Head of caudate nucleus (tissue), 42 donors: ENCODE data around the gene PYGM.

Experiments
- DNase-seq, 42 donors: peaks; one replicate each; pipeline versions ENCODE4 v3.0.0 to v3.0.0-alpha.2; 2020 to 2021; ENCODE audit warnings: mixed read lengths in 7 of 42
- intact Hi-C: fragments of 100-400 bp; cut with DNase I; formaldehyde crosslinking; loops from one replicate; pipeline ENCODE4 v1.15.0; 2022

Gene PYGM

GRCh38 chr11:64759722-64760719 lies at the start of gene PYGM:
PYGM (minus strand) TSS chr11:64759974; CDS start chr11:64759898, 76 bp downstream.
- intact Hi-C loops, result no loop called here
- peak in 32 of 42 donors; percentile 19 to 83 (median 60) for DNase-seq

- DNase-seq, result no peak
- intact Hi-C loops, result loop anchor here (10.0 kb wide), 1 partner anchor 319 kb away; the partner anchor contains the start of genes FAU and MRPL49
Measured at GRCh38 chr11:64805481-64805880, 45.7 kb upstream of the PYGM start.

GRCh38 chr11:64804346-64805210 lies 44.8 kb upstream of the PYGM start:
- intact Hi-C loops, result loop anchor here (10.0 kb wide), 1 partner anchor 320 kb away; the partner anchor contains the start of genes FAU and MRPL49
- DNase-seq, result no peak

GRCh38 chr11:64803846-64804345 lies 44.1 kb upstream of the PYGM start:
- intact Hi-C loops, result loop anchor here (10.0 kb wide), 1 partner anchor 321 kb away; the partner anchor contains the start of genes FAU and MRPL49
- no peak for DNase-seq

GRCh38 chr11:64803158-64803845 lies 43.5 kb upstream of the PYGM start, which contains the start of gene MAP4K2:
MAP4K2 (minus strand) TSS chr11:64803214; CDS start chr11:64803149, 65 bp downstream.
- intact Hi-C loops, result loop anchor here (10.0 kb wide), 1 partner anchor 321 kb away; the partner anchor contains the start of genes FAU and MRPL49
- peak; percentile 71 to 94 (median 86) for DNase-seq

DNA sequence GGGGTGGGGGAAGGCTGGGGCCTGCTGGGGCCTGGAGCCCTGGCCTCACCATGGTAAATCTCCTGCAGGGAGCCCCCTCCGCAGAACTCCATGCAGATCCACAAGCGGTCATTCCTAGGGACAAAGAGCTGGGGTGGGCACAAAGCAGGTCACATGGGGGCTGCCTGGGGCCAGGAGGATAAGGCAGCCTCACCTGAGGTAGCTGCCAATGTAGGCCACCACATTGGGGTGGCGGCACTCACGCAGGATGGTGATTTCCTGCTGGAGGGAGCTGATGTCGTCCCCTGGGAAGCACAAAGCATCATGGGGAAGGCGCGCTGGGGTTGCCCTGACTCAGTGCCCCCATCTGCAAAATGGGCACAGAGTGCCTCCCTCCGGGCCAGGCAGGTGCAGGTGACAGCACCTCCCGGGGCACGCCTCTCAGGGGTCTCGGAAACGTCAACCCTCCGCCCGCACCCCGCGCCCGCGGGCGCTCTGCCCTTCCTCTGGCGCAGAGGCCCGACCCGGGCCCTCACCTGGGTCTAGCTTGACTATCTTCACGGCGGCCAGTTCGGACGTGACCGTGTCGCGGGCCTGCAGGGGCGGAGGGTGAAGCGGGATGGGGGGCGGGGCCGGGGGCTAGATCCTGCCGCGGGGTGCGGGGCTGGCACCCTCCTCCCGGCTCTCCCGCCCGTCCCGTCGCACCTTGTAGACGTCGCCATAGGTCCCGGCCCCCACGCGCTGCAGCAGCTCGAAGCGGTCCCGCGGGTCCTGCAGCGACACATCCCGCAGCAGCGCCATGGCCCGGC lies 42.8 kb upstream of the PYGM start:
- intact Hi-C loops, result loop anchor here (10.0 kb wide), 1 partner anchor 322 kb away; the partner anchor contains the start of genes FAU and MRPL49
- no peak for DNase-seq

DNA sequence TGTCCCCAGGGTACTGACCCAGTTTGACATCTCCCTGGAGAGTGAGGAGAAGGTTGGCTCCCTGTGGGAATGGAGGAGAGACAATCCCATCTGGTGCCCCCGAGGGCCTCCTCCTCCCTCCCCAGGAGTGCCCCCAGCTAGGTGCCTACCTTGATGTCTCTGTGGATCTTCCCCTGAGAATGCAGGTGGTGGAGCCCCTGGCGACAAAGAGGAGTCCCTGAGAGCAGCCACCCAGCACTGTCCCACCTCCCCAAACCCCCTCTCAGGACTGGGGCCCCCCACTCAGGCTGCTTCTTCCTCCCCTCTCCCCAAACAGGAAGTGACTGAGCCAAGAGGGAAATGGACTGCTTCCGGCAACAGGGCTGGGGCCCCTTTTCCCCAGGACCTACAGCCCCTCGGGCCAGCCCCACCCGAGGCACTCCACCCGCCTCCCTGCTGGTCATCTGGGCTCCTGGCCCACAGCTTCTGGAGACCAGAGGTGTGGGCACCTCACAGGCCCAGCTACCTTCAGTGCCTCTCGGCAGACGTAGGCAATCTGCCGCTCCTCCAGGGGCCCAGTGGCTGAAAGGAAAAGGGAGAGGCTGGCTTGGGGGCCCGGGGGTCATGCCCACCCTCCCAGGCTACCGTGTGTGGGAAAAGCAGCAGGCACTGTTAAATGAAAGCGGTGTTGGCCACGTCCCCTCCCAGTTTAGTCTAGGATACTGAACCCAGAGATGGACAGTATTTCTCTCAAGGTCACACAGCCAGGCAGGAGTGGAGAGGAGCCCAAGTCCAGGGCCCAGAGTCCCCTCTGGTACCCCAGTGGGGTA lies 42.0 kb upstream of the PYGM start:
- DNase-seq, result no peak
- intact Hi-C loops, result loop anchor here (10.0 kb wide), 1 partner anchor 323 kb away; the partner anchor contains the start of genes FAU and MRPL49

GRCh38 chr11:64801158-64801464 lies 41.3 kb upstream of the PYGM start:
- intact Hi-C loops, result loop anchor here (10.0 kb wide), 1 partner anchor 324 kb away; the partner anchor contains the start of genes FAU and MRPL49
- no peak for DNase-seq

DNA sequence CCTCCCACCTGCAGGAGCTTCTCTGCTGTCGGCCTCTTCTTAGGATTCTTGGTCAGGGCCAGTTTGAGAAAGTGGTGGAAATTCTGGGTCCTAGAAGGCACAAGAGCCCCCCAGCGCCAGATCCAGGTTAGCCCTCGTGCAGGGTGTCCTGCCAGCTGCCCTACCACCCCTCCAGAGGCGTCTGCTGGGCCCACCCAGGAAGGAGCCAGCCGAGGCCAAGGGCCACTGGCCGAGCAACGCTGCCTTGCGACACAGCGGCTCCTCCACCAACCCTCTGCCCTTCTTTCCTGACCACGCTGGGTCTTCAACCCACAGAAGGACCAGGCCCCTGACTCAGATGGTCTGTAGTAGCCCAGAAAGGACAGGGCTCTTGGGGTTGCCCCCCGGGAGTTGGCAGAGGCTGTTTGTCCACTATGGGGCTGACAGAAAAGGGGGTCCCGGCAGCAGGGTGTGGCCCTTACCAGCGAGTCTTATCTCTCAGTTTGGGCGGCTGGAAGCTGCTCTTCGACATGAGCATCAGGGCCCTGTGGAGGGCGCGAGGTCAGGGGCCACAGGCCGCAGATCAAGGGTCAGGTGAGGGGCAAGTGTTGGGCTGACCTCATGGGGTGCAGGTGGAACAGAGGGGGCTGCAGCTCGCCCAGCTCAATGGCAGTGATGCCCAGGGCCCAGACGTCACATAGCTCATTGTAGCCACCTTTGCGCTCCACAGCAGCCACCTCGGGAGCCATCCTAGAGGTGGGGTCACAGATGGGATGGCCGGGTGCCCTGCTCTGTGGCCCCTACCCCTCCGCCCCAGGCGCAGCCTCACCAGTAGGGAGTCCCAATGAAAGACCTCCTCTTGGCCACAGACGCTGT lies 40.8 kb upstream of the PYGM start:
- intact Hi-C loops, result loop anchor here (10.0 kb wide), 1 partner anchor 324 kb away; the partner anchor contains the start of genes FAU and MRPL49
- no peak for DNase-seq

GRCh38 chr11:64799623-64800302 lies 40.0 kb upstream of the PYGM start:
- DNase-seq, result no peak
- intact Hi-C loops, result loop anchor here (10.0 kb wide), 1 partner anchor 325 kb away; the partner anchor contains the start of genes FAU and MRPL49

DNA sequence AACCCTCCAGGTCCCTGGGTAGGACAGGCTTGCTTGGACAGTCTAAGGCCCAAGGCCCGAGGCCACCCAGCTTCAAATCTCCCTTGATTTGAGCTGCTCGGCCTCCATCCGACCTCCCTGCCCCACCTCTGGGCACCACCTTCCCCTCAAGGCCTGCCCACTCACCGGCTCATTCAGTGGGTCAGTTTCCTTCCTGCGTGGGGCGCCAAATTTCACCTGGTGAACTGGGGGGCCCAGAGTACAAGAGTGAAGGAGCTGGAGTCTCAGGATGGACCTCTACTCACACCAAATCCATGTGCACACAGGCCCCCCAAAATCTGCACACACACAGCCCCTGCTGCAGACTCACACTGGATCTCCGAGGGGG lies 39.5 kb upstream of the PYGM start:
- no peak for DNase-seq
- intact Hi-C loops, result no loop called here

GRCh38 chr11:64796757-64797541 lies 37.2 kb upstream of the PYGM start:
- peak in 1 of 42 donors; percentile 18 for DNase-seq
- intact Hi-C loops, result no loop called here

- intact Hi-C loops, result no loop called here
- peak in 1 of 42 donors; percentile 26 for DNase-seq
Measured at GRCh38 chr11:64796047-64796756, 36.4 kb upstream of the PYGM start.

DNA sequence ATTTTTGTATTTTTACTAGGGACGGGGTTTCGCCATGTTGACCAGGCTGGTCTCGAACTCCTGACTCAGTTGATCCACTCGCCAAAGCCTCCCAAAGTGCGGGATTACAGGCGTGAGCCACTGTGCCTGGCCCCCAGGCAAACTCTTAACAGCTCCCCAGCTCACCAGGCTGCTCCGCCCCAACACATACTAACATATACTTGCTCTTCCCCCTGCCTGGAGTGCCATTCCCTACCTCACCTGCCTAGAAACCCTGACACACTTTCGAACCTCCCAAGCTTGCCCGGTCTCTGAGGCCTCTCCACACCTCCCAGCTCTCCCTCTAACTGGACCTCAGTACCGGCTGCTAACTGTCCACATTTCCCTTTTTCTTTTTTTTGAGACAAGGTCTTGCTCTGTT lies 34.8 kb upstream of the PYGM start:
- DNase-seq, result peak in 1 of 42 donors; percentile 24
- intact Hi-C loops, result no loop called here
